GM19025 (cell line): ENCODE measurements around the gene FETUB.

Source experiments
- ATAC-seq: cut with Tn5 transposase; IDR thresholded peaks from one replicate; pipeline ENCODE4 v1.9.1; 2021; ENCODE audit warnings: mild to moderate bottlenecking, low read depth, moderate library complexity; ENCODE audit not compliant: unreplicated experiment

The FETUB gene

GRCh38 chr3:186639778-186640472 lies at the start of gene FETUB:
Gene FETUB (plus strand): TSS chr3:186640399. CDS start chr3:186640461, 62 bp downstream.
- no peak for ATAC-seq

GRCh38 chr3:186590580-186591295 lies 49.5 kb upstream of the FETUB start:
- ATAC-seq, result no peak

- ATAC-seq, result no peak
These were observed 47.5 kb upstream of the FETUB start for GRCh38 chr3:186592682-186593081.

GRCh38 chr3:186593862-186594261 lies 46.3 kb upstream of the FETUB start:
- ATAC-seq, result no peak

GRCh38 chr3:186594591-186595113 lies 45.5 kb upstream of the FETUB start:
- no peak for ATAC-seq

- ATAC-seq, result no peak
These were observed 43.5 kb upstream of the FETUB start for GRCh38 chr3:186596568-186597287.

GRCh38 chr3:186598108-186598784 lies 42.0 kb upstream of the FETUB start:
- no peak for ATAC-seq

- no peak for ATAC-seq
These were observed 41.4 kb upstream of the FETUB start for GRCh38 chr3:186598794-186599141.

- no peak for ATAC-seq
These were observed 40.9 kb upstream of the FETUB start for GRCh38 chr3:186599142-186599784.

GRCh38 chr3:186599785-186600166 lies 40.4 kb upstream of the FETUB start:
- no peak for ATAC-seq

GRCh38 chr3:186600896-186601295 lies 39.3 kb upstream of the FETUB start:
- no peak for ATAC-seq

GRCh38 chr3:186603159-186603558 lies 37.0 kb upstream of the FETUB start:
- no peak for ATAC-seq

GRCh38 chr3:186605078-186605477 lies 35.1 kb upstream of the FETUB start:
- no peak for ATAC-seq

GRCh38 chr3:186605561-186606545 lies 34.3 kb upstream of the FETUB start:
- no peak for ATAC-seq

GRCh38 chr3:186608624-186609215 lies 31.5 kb upstream of the FETUB start:
- ATAC-seq, result no peak

- ATAC-seq, result no peak
These were observed 30.8 kb upstream of the FETUB start for GRCh38 chr3:186609247-186609868.

GRCh38 chr3:186612065-186612464 lies 28.1 kb upstream of the FETUB start:
- ATAC-seq, result no peak
